COLO668 (cell line): ENCODE data around the gene CCDC61.

Experiments
- DNase-seq: peaks from one replicate; lab custom pipeline; 2025; ENCODE audit not compliant: unreplicated experiment; lab: John Stamatoyannopoulos, UW

CCDC61 gene, protein sequence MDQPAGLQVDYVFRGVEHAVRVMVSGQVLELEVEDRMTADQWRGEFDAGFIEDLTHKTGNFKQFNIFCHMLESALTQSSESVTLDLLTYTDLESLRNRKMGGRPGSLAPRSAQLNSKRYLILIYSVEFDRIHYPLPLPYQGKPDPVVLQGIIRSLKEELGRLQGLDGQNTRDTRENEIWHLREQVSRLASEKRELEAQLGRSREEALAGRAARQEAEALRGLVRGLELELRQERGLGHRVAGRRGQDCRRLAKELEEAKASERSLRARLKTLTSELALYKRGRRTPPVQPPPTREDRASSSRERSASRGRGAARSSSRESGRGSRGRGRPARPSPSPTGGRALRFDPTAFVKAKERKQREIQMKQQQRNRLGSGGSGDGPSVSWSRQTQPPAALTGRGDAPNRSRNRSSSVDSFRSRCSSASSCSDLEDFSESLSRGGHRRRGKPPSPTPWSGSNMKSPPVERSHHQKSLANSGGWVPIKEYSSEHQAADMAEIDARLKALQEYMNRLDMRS

DNA sequence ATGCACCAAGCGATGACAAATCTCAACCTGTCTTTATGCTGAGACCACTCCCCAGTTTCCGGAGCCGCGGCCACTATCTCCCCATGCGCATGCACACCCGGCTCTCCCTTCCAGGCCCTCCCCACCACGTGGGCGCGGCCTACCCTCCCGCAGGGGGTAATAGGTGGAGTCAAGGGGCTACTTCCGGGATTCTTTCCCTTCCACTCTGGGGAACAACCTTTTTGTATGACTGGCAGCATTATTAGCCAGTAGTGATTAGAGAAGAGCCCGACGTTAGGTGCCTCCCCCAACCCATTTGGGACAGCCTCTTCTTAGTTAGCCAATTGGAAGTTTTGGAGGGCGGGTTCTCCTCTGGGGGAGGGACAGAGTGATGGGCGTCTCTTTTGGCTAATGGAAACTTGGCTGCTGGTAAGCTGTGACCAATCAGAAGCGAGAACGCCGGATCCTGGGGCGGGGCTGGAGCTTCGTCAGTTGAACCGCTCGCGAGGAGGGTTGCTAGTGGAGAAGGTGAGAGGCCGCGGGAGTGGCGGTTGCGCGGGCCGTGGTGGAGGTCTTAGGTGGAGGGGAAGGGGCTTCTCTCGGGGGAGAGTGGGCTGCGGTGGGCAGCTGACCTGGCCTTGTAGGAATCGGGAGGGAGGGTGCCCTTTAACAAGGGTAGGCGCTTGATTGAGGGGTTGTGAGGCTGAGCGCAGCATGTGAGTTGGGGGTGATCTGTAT, at the start of gene CCDC61:
CCDC61 (plus strand) TSS at position 470 of the 717 bp plus-strand sequence. CDS start 7,552 bp downstream, outside the sequence.
- peak; percentile 98 for DNase-seq

DNA sequence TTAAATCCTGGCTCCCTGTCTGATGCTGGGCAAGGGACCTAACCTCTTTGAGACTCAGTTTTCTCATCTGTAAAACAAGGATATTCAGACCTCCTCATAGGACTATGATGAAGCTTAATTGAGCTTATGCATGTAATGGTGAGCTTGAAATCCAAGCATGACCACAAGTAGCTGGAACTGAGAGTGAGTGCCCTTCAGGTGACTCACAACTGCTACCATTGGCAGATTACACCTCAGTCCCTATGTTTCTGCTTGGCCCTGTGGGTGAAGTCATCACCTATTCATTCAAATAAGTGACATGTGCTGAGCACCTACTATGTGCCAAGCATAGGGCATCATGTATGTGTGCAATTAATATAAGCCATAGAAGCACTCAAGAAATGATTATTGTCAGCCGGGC, 47.3 kb upstream of the CCDC61 start:
- no peak for DNase-seq

DNA sequence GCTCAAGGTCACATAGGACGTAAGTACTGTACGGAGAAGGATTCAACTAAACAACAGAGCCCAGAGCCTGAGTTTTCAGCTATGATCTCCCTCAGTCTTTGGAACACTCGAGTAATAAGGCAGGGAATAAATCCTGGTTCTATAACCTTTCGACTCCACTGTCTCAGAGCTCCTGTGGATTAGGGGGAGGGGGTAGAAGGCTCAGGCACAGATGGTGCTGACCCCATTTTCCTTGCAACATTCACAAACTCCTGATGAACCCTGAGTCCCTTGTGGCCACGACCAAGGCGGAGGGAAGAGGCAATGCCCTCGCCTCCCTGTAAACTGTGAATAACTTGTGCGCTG, 43.0 kb upstream of the CCDC61 start:
- DNase-seq: no peak

DNA sequence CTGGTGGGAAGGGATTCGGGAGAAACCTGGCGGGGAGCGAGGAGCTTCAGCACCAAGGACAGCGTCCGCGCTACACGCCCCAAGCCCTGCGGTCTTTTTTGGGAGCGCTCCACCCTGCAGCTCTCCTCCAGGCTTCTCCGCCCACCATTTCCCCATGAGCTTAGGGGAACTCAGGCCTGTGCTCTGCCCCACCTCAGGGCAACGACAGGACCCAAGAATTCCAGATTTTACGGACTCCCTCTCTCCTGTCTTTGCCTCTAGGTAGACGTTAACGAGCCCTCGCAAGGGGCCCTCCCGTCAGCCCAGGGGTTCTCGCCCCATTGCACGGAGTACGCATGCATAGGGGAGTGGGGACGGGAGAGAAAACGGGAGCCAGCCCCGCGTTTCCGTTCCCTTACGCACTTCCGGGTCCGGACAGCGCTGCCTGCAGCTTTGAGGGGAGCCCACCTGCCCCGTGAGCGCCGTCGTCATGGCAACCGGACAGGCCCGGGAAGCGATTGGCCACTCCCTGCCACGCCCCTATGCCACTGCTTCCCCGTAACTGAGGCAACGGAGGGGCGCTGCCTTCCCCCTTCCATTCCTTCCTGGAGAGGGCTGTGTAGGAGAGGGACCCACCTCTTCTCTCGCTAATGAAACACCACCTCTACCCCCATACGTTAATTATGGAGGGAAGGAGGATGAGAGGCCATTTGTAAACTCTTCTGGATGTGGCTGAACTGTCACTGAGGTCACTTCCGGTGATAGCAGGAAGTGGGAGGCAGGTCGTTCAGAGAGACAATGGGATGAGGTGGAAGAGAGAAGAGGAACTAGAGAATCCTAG, 42.4 kb upstream of the CCDC61 start:
- peak; percentile 80 for DNase-seq

DNA sequence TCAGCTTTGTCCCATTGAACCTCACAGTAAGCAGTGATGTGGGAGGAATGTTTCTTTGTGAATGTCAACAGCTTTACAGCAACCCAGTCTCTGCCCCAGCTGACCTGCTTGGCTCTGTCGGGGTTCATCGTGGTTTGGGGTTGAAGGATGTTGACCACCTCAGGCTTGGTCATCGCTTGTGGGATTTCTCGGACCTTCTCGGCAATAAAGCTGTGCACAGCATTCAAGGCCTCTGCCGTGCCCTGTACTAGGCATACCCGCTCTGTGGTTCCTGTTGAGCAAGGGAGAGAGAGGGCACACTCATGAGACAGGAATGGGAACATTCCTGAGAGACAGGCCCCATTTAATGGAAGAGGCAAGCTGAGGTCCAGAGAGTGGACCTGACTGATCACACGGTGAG, 41.6 kb upstream of the CCDC61 start:
- no peak for DNase-seq

DNA sequence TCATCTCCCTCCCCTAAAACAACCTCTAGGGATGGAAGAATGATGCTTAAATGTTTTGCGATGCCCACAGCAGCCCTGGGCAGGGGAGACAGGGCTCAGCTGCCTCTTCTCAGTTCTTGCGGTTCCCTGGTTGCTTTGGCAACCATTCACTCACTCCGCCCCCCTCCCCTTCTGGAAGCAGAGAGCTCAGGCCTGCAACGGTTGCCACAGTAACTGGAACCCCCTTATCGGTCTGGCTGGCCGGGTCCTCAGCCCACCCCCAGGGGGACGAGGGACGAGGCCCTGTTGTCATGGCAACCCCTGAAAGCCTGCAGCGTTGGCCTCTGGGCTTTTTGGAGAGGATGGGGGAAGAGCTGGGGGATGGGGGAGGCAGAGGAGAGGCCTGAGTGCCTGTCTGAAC, 41.1 kb upstream of the CCDC61 start:
- no peak for DNase-seq

DNA sequence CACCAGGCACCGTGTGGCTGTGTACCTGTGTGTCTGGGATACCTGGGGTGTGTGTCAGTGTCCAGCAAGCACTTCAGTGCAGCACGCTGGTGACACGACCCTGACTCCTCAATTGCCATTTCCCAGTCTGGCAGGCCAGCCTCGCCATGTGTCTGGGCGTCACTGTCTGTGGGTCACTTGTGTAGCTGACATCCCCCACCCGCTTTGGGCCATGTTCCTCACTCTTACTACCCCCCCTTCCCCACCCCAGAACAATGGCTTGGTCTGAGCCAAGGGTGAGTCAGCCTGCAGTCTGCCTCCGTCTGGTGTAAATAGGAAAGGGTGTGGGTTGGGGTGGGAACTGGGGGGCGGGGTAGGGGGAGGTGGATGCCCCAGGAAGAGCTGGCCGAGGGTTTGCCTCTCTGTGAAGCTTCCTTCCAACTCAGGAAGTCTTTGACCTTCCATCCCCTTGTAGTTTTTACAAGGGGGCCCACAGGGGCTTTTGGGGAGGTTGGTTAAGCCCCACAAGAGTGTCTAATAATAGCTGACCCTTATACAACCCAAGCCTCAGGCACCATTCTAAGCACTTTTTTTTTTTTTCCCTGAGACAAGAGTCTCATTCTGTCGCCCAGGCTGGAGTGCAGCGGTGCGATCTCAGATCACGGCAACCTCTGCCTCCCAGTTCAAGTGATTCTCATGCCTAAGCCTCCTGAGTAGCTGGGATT, 39.2 kb upstream of the CCDC61 start:
- no peak for DNase-seq

DNA sequence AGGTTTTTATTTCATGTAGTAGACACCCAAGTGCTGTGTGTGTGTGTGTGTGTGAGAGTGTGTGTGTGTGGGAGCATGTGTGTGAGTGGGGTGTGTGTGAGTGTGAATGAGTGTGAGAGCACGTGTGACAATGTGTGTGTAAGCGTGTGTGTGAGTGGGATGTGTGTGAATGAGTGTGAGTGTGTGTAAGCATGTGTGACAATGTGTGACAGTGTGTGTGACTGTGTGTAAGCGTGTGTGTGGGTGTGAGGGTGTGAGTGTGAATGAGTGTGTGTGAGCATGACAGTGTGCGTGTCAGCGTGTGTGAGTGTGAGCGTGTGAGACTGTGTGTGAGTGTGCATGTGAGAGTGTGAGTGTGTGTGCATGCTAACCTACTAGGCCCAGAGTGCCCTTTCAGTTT, 36.9 kb upstream of the CCDC61 start:
- DNase-seq: no peak

DNA sequence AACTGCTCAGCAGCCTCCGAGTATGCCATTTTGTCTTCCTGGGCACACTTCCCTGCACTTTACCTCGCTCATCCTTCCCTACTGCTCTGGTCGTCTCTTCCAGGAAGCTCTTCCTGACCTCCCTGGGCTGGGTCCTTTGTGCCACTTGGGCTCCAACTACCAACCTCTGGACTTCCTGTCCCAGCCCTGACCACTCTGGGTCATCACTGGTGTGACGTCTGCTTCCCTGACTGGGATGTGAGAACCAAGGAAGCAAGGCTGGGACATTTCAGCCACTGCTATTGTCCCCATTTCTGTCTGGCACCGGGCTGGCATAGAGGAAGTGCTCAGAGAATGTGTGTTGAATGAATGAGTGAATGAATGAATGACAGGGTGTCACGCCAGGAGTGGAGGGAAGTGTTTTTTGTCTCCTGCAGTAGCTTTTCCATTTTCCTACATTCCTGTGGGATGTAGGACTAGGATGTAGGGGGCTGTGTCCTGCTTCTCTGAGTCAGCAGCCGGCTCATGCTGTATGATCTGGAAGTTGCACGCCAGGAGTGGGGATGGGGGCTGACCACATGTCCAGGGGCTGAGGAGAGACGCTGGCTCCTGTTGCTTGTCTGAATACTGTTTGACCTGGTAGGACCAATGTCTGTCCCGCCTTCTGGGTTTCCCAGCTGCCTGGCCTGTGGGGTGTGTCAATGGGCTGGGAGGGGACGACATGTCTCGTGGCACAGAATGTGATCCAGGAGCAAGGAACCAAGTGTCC, 36.3 kb upstream of the CCDC61 start:
- DNase-seq: no peak

DNA sequence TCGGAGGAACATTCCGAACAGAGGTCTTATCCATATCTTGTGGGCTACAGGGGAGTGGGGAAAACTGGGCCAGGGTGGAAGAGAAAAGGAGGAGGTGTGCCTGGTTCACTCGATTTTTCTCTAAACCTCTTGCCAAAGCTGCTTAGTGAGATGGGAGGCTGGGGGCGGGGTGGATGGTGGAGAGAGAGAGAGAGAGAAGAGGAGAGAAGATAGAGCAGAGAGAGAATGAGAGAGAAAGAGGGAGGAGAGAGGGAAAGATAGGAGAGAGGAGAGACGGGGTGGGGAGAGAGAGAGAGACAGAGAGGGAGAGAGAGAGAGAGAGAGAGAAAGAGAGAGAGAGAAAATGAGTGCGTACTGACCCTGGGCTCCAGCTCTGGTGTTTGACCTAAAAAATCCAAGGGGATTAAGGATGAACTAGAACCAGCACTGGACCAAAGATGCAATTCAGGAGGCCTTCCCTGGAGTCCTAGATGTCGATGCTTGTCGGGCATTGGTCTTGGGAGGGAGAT, 35.7 kb upstream of the CCDC61 start:
- DNase-seq: no peak

DNA sequence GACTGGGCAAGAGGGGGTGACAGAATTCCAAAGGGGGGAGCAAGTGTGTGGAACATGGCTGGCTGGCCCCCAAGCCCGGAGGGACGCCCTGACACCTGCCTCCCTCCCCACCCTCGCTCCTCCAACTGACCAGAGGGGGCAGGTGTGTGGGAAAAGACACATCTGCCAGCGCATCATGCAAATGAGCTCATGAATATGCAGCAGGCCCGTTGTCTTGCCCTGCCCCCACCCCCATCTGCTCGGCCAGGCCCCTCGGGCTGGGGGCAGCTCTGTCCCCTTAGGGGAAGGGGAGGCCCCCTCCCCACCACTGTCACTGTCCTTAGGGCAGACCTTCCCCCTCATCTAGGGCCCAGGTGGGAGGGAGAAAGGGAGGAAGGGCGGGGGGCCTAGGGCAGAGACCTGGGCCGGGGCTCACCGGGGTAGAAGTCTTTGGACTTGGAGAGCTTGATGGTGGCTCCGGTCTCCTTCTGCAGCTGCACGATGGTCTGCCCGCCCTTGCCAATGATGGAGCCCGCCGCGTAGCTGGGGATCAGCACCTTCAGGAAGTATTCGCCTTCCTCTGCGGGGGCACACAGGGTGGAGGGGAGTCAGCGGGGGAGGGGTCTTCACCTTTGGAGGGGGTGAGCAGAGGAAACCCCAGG, 34.6 kb upstream of the CCDC61 start:
- peak; percentile 24 for DNase-seq

DNA sequence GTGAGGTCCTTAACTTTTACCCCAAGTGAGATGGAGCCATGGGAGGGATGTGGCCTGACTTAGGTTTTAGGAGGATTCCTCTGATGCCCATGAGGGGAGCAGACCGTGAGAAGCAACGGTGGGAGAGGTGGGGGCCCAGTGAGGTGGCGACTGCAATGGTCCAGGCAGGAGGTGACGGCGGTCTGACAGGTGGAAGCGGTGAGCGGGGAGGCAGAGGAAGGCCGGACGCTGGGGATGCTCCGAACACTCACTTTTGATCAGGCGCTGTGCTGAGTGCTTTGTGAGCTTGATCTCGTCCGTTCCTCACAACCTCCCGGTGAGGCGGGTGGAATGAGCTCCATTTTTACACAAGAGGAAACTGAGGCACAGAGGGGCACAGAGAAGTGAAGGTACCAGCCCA, 33.2 kb upstream of the CCDC61 start:
- no peak for DNase-seq

DNA sequence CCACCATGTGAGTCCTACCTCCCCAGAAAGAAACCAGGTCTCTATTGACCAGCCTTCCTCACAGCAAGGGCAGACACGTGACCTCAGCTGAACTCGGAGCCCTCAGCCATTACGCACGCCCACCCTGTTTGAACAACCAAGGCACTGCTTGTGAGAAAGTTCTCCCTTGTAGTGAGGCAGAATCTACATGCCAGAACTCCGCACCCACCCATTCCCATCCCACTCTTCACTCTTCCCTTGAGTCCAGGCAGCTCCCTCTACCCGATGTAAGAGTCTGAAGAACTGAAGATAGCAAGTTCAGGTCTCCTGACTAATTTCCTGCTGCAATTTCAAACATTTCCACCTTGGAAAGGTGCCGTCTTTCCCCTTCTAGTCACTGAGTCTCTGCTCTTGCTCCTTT, 28.0 kb upstream of the CCDC61 start:
- no peak for DNase-seq

DNA sequence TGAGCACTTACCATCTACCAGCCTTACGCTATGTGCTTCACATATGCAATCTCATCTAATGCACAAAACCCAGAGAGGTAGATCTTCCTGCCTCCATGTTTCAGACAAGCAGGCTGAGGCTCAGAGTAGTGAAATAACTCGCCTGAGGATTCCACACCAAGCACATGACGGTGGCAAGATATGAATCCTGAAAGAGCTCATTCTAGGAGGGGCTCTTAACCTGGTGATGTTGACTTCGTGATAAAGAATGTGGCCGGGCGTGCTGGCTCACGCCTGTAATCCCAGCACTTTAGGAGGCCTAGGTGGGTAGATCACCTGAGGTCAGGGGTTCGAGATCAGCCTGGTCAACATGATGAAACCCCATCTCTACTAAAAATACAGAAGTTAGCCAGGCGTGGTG, 26.6 kb upstream of the CCDC61 start:
- DNase-seq: no peak

DNA sequence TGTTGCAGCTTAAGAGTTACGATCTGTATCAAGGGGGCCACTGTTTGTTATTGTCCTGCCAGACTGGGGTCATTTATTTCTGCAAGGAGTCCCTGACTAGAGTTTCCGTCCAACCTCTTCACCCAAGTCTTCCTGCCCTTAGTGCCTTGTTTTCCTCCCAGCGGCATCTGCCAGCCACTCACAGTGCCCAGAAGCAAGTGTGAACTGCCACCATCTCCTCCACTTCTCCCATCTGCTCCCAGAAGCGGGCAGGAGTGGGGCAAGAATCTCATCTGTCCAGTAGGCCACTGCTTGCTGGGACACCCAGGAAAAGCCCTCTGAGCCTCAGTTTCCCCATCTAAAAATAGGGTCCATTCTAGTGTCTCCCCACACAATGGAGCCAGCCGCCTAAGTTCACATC, 25.6 kb upstream of the CCDC61 start:
- DNase-seq: no peak

DNA sequence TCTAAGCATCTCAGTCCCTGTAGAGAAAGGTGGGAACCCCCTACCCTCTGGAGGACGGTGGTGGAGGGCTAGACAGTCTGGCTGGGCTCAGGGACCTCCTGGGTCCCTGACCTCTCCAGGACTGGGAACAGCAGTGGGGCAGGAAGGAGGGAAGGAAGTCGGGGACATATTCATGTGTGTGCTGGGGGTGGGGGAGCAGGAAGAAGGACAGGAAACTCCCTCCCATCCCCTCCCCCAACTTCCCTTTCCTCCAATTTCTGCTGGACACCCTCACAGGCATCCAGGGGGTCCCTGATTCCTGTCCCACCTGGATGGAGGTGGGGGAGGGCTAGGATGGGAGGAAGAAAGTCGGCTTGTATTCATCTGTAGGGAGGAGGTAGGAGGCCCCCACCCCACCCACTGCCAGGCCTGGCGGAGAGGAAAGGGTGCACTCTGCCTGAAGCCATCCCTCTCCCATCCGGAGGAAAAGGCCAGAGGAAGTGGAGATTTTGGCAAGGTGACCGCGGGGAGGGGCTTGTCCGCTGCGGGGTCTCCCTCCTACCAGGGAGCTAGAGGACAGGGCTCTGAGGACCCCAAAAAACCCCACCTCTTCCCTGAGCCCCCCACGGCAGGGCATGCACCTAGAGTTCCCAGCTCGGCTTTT, 23.9 kb upstream of the CCDC61 start:
- no peak for DNase-seq

DNA sequence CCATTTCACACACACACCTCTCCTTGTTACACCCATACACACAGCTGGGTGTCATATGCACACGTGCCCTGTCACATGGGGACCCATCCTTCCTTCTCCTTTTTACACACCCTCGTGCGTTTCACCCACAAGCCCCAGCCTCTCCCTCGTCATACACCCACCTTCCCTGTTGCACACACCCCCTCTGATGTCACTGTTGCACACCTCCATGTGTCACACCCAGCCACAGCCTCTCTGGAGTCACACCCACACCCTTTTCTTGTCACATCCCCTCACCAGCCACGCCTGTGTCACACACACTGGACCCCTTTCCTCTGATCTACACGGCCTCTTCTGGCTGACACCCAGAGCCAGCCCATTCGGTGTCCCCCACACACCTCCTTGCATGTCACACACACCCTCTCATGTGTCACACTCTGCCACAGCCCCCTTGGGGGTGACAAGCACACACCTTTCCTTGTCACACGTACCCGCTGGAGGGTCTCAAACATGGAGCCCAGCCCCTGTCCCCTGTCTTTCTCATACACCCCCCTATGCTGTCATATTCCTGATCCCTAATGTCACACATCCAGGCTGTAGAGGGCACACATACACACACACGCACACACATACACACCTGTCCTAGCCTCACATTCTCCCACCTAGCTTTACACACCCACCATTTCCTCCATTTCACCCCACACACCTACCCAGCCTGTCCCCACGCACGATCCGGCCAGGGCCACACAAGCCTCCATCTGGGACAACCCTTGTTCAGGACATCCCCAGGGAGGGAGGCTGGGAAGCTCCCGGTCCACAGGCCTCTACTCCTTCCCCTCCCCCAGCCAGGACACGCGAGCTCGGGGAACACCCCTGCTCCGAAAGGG, 23.0 kb upstream of the CCDC61 start:
- DNase-seq: peak; percentile 30

DNA sequence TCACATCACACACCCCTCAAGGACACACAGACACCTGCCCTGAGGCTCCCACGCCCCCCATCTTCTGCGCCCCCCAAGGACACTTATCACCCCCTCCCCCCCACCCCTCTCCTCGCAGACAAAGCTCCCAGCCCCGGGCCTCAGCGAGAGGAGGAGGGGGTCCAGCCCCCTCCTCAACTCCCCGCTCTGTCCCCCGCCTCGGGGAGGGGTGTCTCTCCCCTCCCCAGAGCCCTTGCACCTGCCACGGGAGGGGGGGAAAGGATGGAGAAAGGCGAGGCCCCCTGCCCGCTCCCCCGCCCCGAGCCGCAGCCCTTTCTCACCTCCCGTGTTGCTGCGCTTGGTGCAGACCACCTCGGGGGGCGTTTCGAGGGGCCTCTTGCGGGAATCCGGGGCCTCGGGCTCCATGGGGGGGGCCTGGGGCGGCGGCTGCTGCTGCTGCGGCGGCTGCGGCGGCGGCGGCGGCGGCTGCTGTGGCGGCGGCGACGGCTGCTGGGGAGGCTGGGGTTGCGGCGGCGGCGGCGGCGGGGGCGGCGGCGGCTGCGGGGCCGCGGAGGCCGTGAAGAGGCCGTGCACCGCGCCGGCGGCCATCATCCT, 22.2 kb upstream of the CCDC61 start:
- peak; percentile 28 for DNase-seq
